Measurements from ENCODE around the gene FUT2.
"Not testable (repeated sequence)": the region's sequence is repeated elsewhere in the genome, so short reads cannot be mapped to it uniquely, and the experiment has no call there.

The FUT2 gene

GRCh38 chr19:48702701-48703100 is 6.9 kb downstream of the FUT2 start:
- DNase-seq (ENCODE audit: low read depth) = no peak

DNA sequence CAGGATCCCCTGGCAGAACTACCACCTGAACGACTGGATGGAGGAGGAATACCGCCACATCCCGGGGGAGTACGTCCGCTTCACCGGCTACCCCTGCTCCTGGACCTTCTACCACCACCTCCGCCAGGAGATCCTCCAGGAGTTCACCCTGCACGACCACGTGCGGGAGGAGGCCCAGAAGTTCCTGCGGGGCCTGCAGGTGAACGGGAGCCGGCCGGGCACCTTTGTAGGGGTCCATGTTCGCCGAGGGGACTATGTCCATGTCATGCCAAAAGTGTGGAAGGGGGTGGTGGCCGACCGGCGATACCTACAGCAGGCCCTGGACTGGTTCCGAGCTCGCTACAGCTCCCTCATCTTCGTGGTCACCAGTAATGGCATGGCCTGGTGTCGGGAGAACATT is 7.5 kb downstream of the FUT2 start:
- no peak for DNase-seq (ENCODE audit: low read depth)

- no peak for DNase-seq (ENCODE audit: low read depth)
These were observed 9.7 kb downstream of the FUT2 start for GRCh38 chr19:48705431-48705830.

DNA sequence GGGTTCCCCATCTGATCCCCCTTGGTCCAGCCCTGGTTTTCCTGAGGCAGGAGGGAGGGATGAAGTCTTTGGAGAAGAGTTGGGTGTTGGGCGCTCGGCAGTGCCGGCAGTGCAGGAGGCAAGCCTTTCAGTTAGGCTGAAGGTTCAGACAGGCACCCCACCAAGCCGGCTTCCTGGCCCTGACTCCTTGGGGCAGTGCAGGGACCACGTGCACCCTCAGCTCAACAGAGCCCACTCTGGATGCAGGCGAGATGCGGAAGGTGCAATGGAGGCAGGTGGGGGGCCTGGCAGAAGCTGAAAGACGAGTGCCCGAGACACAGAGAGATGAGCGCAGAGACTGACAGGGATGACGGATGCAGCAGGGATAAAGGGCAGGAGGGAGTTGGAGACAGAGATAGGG is 12.7 kb downstream of the FUT2 start:
- no peak for DNase-seq (ENCODE audit: low read depth)

- DNase-seq (ENCODE audit: low read depth) = no peak
These were observed 15.4 kb downstream of the FUT2 start for GRCh38 chr19:48711106-48711662.

DNA sequence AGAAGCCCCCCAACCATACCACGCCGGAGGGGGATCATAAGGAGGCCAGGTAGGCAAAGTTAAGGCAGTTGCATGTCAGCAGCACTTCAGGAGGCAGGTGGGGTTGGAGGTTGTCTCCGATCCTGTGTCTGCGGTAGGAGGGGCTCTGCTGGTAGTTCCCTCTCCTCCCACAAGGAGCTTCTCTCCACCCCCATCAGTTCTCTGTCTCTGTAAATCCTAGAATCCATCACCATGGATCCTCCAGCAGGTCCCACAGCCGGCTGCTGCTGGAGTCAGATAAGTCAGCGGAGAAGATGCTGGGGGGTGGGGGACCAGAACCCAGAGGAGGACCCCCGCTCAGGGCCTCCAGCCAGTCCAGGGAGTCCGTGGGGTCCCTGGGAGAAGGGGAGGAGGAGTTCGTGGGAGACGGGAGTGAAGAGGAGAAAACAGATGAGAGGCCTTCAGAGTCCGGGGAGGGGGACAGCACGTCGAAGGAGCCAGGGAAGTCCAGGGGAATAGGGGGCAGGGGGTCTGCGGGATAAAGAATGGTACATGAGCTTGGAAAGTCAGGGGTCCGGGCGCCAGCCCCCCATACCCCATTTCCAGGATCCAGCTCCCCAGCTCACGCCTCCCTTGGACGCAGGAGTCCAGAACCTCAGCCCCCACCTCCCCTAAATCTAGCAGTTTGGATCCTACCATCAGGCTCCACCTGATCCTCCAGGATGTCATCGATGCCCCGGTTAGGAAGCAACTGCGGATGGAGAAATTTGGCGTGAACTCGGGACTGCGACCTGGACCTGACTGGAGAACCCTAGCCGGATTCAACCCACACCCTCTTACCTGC is 17.5 kb downstream of the FUT2 start:
- DNase-seq (ENCODE audit: low read depth) = no peak

- DNase-seq (ENCODE audit: low read depth) = peak; percentile 91
These were observed 18.3 kb downstream of the FUT2 start for GRCh38 chr19:48713864-48714755.

DNA sequence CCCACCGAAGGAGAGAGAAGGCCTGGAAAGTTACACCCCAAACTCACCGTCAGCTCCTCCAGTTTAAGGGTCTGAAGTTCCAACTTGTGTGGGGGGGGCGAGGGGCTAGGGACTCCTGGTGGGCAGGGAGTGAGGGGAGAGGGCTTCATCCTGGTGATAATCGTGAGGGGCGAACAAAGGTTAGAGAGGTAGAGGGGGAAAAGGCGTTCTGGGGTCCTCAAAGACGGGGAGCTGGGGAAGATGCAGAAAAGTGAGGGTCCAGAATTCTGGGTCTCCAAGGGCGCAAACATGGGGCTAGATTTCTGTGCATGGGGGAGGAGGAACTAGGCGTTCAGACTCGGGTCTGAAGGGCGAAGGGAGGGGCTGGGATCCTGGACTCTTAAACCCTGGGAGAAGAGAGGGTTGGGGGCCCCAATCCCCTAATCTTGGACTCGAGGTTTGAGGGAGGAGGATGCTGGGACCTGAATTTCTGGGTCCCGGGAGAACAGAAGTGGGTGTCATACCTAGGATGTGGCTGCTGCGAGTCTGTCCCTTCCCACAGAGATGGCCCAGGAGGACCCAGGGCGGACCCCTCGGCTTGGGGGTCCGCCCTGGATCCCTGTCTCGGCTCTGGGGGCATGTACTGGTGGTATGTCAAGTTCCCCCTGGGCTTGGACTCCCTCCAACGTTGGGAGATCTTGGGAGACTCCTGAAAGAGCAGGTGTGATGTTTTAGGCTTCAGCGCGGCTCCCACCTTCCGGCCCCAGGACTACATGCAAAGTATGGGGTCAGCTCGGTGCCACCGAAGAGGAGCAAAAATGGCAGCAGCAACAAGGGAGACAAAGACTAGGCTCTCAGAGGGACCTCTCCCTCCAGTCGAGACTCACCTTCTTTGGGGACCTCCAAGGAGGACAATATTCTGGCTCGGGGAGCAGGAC is 19.2 kb downstream of the FUT2 start:
- DNase-seq (ENCODE audit: low read depth) = no peak

- DNase-seq (ENCODE audit: low read depth) = no peak
These were observed 20.0 kb downstream of the FUT2 start for GRCh38 chr19:48715681-48716171.

- DNase-seq (ENCODE audit: low read depth) = no peak
These were observed 21.0 kb downstream of the FUT2 start for GRCh38 chr19:48716562-48717291.

- not testable (repeated sequence) for DNase-seq (ENCODE audit: low read depth)
These were observed 22.3 kb downstream of the FUT2 start for GRCh38 chr19:48718106-48718505.

GRCh38 chr19:48718711-48719231 is 23.0 kb downstream of the FUT2 start:
- DNase-seq (ENCODE audit: low read depth) = no peak

GRCh38 chr19:48719263-48720171 is 23.7 kb downstream of the FUT2 start, which contains the start of gene MAMSTR:
Gene MAMSTR, minus strand, starts transcription at chr19:48719725. Its CDS starts 694 bp downstream, at chr19:48719031.
- DNase-seq (ENCODE audit: low read depth) = no peak

- DNase-seq (ENCODE audit: low read depth) = no peak
These were observed 24.5 kb downstream of the FUT2 start for GRCh38 chr19:48720251-48720612.

DNA sequence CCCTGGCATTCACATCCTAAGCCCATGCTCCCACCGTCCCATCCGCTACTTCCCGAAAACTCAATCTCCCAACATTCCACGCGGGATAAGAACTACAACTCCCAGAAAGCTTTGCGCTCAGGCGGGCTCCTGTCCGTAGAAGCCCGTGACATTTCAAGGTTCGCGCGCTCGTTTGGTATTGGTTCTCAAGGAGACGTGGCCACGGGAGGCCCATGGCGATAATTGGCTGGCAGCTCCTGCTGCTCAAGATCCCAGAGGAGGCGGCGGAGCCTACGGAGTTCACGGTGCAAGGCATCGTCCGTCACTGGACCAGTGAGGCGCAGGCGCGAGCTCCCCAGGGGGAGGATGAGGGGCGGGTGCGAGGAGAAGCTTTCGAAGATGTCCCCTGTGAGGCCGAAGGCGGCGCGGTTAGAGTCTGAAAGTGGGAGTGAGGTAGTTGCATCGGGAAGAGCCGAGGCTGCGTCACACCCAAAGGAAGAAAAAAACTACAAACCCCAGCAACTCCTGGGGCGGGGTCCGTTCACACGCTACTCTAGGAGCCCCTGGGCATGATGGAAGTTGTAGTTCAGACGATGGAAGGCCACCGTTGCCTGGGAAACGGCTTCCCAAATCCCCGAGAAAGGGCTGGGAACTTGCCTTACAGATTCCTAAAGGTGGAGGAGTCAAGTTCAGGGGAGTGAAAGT is 25.0 kb downstream of the FUT2 start:
- DNase-seq (ENCODE audit: low read depth) = peak; percentile 82

DNA sequence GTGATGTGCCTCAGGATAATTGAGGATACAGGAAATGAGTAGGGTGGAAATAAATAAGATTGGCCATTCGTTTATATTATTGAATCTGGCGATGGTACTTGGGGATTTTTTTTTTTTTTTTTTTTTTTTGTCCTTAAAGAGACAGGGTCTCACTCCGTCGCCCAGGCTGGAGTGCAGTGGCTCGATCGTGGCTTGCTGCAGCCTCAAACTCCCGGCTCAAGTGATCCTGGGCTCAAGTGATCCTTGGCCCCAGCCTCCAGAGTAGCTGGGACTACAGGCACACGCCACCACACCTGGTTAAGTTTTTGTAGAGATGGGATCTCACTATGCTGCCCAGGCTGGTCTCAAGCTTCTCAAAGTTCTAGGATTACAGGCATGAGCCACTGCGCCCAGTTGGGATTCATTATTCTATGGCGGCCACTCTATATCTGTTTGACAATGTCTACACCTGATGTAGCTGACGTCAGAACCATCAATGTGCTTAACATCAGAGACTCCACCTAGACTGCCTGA is 26.5 kb downstream of the FUT2 start:
- DNase-seq (ENCODE audit: low read depth) = no peak

GRCh38 chr19:48724796-48725753 is 29.3 kb downstream of the FUT2 start:
- DNase-seq (ENCODE audit: low read depth) = no peak

Measured in activated T-cell treated with anti-CD3 and anti-CD28 coated beads for 1 hour (primary cell).